Common myeloid progenitor, CD34-positive (primary cell): ENCODE measurements around the gene HOGA1.

Source experiments
- CTCF ChIA-PET: fragments of 350-600 bp; sonication (Branson Sonifier 250); formaldehyde crosslinking; loops from one replicate; lab custom pipeline; 2021; ENCODE audit warnings: antibody characterized with exemption; lab: Charles Lee
- POLR2A ChIA-PET: fragments of 350-600 bp; sonication (Branson Sonifier 250); formaldehyde crosslinking; loops from one replicate; lab custom pipeline; 2021; ENCODE audit warnings: antibody characterized with exemption; lab: Charles Lee
- DNase-seq, 3 donors: peaks; one replicate each; pipeline versions ENCODE4 v3.0.0 to v3.0.0-alpha.2; 2013
- H3K27ac ChIP-seq, 2 experiments: 1 replicate in 1 of 2; 2 replicates in 1 of 2; pipeline ENCODE4 v1.7.0; 2013; ENCODE audit warnings: inconsistent platforms in 2 of 2, low read length in 2 of 2, mild to moderate bottlenecking in 2 of 2, low read depth in 1 of 2, moderate library complexity in 1 of 2; ENCODE audit not compliant: severe bottlenecking in 2 of 2, insufficient read depth in 1 of 2, poor library complexity in 1 of 2
- H3K27me3 ChIP-seq, 5 experiments: replicated peaks in 2 of 5; 1 replicate in 3 of 5; 2 replicates in 2 of 5; pipeline versions ENCODE4 v1.6.1 to v1.7.0; 2013; ENCODE audit warnings: low read length in 4 of 5, mild to moderate bottlenecking in 2 of 5, moderate library complexity in 2 of 5, inconsistent platforms in 1 of 5; ENCODE audit not compliant: insufficient read depth in 5 of 5, control insufficient read depth in 4 of 5
- H3K36me3 ChIP-seq, 4 experiments: 1 replicate in 2 of 4; 2 replicates in 2 of 4; pipeline versions ENCODE4 v1.6.1 to v1.7.0; 2013; ENCODE audit warnings: low read length in 3 of 4, control low read depth in 1 of 4, mild to moderate bottlenecking in 1 of 4; ENCODE audit not compliant: control insufficient read depth in 4 of 4, insufficient read depth in 4 of 4
- H3K4me1 ChIP-seq, 4 experiments: 1 replicate in 3 of 4; 2 replicates in 1 of 4; pipeline versions ENCODE4 v1.6.1 to v1.7.1; 2013; ENCODE audit warnings: low read length in 3 of 4, mild to moderate bottlenecking in 3 of 4, control low read depth in 1 of 4, inconsistent platforms in 1 of 4, moderate library complexity in 1 of 4; ENCODE audit not compliant: control insufficient read depth in 4 of 4, insufficient read depth in 4 of 4; ENCODE audit errors: control extremely low read depth in 1 of 4
- H3K4me3 ChIP-seq, 7 experiments: 1 replicate in 4 of 7; 2 replicates in 3 of 7; pipeline versions ENCODE4 v1.5.1 to v1.7.0; 2013; ENCODE audit warnings: mild to moderate bottlenecking in 7 of 7, low read length in 6 of 7, moderate library complexity in 6 of 7, inconsistent platforms in 2 of 7, low read depth in 2 of 7, control low read depth in 1 of 7; ENCODE audit not compliant: insufficient read depth in 4 of 7, control insufficient read depth in 1 of 7; ENCODE audit errors: extremely low read depth in 1 of 7
- H3K9me3 ChIP-seq, 5 experiments: 1 replicate in 4 of 5; 2 replicates in 1 of 5; pipeline versions ENCODE4 v1.6.1 to v1.7.1; 2013; ENCODE audit warnings: low read length in 4 of 5, mild to moderate bottlenecking in 2 of 5, inconsistent platforms in 1 of 5, low read depth in 1 of 5, moderate library complexity in 1 of 5; ENCODE audit not compliant: control insufficient read depth in 4 of 5, insufficient read depth in 2 of 5; ENCODE audit errors: control extremely low read depth in 1 of 5
- WGBS: methylation state at CpG from one replicate; pipeline ENCODE4 v1.1.5; 2013; ENCODE audit not compliant: insufficient coverage; 5-methylcytosine and 5-hydroxymethylcytosine counted together

HOGA1 gene

DNA sequence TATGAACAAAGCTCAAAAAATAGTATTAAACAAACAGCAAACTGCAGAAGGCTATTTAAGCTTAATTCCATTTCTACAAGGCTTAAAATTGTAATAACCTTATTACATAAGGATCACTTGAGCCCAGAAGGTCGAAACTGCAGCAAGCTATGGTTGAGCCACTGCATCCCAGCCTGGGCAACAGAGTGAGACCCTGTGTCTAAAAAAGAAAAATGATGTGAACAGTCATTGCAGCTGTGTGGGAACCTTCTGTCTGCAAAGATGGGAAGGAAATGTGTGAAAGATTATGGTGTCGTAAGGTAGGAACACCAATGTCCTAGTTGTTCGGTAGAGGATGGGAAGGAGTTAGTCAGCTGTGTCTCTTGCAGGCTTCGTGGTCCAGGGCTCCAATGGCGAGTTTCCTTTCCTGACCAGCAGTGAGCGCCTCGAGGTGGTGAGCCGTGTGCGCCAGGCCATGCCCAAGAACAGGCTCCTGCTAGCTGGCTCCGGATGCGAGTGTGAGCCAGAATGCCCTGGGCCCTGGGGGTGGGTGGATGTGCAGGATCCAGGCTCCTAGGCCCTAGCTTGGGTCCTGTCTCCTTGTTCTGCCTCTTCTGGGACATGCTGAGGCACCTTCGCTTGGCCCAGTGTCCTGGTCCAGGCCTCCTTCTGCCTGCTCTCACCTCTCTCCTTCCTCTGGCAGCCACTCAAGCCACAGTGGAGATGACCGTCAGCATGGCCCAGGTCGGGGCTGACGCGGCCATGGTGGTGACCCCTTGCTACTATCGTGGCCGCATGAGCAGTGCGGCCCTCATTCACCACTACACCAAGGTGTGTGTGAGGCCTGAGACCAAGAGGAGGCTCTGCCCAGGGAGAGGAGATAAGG is 14.4 kb downstream of the HOGA1 start:
- POLR2A ChIA-PET, result interaction anchor here (0.7 kb wide), 1 partner anchor 28 kb away, joined by 3 read pairs; no protein-coding TSS in a partner anchor
- no peak overlapping the region for H3K27ac ChIP-seq
- no peaks in the 10 kb centered on the region for H3K36me3 ChIP-seq
- no peak for DNase-seq
- WGBS, result 98% methylated on average over 9 of the region's 19 CpGs
- peaks cover 0 to 4% (median 0%) of the 10 kb centered on the region in 5 experiments for H3K27me3 ChIP-seq
- CTCF ChIA-PET, result interaction anchor here (1.2 to 2.4 kb wide), 3 partner anchors 12 to 26 kb away, joined by 3 to 8 read pairs (median 8); partner anchors contain the start of gene ANKRD2
- H3K4me1 ChIP-seq, result peaks cover 0 to 2% (median 0%) of the 10 kb centered on the region in 4 experiments
- H3K4me3 ChIP-seq, result no peak overlapping the region
- H3K9me3 ChIP-seq, result no peaks in the 10 kb centered on the region

DNA sequence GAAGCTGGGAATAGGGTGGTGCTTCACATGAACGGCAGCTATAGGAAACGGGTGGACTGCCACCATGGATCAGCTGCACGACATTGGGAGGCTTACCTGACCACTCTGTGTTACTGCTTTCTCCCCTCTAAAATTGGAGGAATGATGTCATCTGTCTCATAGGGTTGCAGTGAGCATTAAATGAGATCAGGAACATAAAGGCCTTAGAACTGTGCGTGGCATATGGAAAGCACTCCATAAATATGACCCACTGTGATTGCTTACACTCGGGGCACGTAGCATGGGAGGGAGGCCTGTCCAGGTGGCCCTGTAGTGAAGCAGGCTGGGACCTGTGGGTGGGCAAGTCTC is 15.1 kb downstream of the HOGA1 start:
- 94% methylated on average over 3 of the region's 6 CpGs for WGBS
- ChIA-PET CTCF (interaction anchor here (1.2 to 1.6 kb wide), 2 partner anchors 13 to 28 kb away, joined by 3 read pairs; no protein-coding TSS in a partner anchor), POLR2A (no interaction called here)

DNA sequence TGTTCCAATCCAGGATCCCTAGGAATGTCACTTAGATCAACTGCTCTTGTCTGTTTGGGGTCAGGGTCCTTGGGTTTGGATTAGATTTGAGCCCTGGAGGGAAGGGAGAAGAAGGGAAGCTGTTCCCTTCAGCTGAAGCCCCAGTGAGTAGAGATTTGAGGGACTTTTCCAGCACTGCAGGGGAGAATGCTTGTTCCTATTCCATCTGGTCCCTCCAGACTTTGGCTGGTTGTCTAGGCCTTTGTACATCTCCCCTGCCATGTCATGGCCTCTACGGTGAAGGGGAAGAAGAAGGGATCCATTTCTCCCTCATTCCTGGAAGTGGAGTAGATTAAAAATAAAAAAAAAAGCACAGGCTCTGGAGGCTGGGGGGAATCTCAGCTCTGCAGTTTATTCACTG is 16.4 kb downstream of the HOGA1 start:
- Histone ChIP-seq H3K4me3 (no peak overlapping the region), H3K9me3 (no peaks in the 10 kb centered on the region), H3K36me3 (no peaks in the 10 kb centered on the region), H3K27ac (no peak overlapping the region), H3K4me1 (peaks cover 0 to 2% (median 0%) of the 10 kb centered on the region in 4 experiments), H3K27me3 (peaks cover 0 to 4% (median 0%) of the 10 kb centered on the region in 5 experiments)
- ChIA-PET CTCF (interaction anchor here (0.9 to 1.6 kb wide), 2 partner anchors 25 to 26 kb away, joined by 3 to 4 read pairs; no protein-coding TSS in a partner anchor), POLR2A (no interaction called here)
- 100% methylated on average over 1 of the region's 1 CpG for WGBS
- no peak for DNase-seq

More for the DNA sequence above, 15.1 kb downstream of the HOGA1 start:
- no peak for DNase-seq
- no peak overlapping the region for H3K27ac ChIP-seq
- peaks cover 0 to 2% (median 0%) of the 10 kb centered on the region in 4 experiments for H3K4me1 ChIP-seq
- no peaks in the 10 kb centered on the region for H3K36me3 ChIP-seq
- peaks cover 0 to 4% (median 0%) of the 10 kb centered on the region in 5 experiments for H3K27me3 ChIP-seq
- H3K4me3 ChIP-seq, result no peak overlapping the region
- no peaks in the 10 kb centered on the region for H3K9me3 ChIP-seq

DNA sequence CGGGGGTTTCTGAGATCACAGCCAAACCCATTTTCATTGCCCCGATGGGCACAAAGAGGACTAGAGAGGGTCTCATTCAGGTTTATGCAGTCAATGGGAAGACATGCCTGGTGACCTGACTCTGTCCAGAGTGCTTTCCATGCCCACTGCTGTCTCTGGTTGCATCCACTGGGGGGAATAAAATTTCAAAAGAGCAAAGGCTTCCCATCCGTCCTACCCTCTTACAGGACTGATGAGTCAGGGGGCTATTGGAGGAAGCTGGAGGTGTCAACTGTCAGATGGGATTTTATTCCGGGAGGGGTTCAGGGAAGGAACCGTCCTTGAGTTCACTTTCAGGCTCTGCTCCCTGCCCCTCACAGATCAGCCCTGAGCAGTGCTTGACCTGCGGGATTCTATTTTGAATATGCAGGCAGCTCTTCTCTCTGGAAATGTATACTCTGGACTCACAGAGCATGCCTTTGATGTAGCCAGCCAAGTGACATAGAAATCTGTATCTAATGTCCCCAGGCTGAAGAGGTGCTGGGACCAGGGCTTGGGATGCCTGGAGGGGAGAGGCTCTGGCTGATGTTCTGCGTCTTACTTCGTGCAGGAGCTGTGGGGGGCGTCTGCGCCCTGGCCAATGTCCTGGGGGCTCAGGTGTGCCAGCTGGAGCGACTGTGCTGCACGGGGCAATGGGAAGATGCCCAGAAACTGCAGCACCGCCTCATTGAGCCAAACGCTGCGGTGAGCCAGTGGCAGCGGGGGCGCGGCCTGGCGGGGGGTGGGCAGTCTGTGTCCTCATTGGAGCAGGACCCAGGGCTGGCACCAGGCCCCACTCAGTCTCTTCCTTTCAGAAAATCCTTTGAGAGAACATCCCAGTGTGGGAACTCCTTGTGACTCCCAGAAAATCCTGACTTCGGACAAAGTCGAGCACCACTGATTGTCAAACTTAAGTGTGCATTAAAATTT is 17.4 kb downstream of the HOGA1 start:
- CTCF ChIA-PET, result interaction anchor here (0.9 kb wide), 1 partner anchor 26 kb away, joined by 4 read pairs; no protein-coding TSS in a partner anchor
- WGBS, result 95% methylated on average over 17 of the region's 21 CpGs
- Histone ChIP-seq H3K4me1 (peaks cover 0 to 2% (median 0%) of the 10 kb centered on the region in 4 experiments), H3K36me3 (no peaks in the 10 kb centered on the region), H3K27ac (no peak overlapping the region), H3K4me3 (no peak overlapping the region), H3K9me3 (no peaks in the 10 kb centered on the region), H3K27me3 (peaks cover 0 to 4% (median 0%) of the 10 kb centered on the region in 5 experiments)
- no peak for DNase-seq
- POLR2A ChIA-PET, result no interaction called here

DNA sequence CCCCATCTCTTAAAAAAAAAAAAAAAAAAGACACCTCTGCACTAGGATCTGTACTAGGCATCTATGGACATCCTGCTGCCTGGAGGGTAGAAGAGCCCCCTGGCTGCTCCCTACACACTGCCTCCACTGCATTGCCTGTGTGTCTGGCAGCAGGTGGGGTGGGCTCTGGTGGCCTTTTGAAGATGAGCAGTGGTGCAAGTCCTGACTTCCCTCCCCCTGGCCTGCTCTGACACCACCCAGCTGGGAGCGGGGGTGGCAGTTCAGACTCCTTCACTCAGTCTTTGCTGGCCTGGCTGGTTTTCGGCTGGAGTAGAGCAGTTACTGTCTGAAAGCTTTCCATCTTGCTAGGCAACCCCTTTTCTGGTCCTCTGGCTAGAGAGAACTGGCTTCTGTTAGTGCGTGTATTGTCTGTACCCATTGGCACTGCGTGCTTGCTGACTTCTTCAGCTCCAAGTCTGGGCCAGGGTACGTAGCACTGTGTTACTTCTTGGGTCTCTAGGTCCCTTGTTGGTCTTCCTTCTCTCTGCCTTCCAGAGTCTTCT is 23.0 kb downstream of the HOGA1 start:
- DNase-seq, result no peak
- no peaks in the 10 kb centered on the region for H3K4me1 ChIP-seq
- H3K27ac ChIP-seq, result no peak overlapping the region
- no peaks in the 10 kb centered on the region for H3K9me3 ChIP-seq
- 94% methylated on average over 3 of the region's 5 CpGs for WGBS
- no peaks in the 10 kb centered on the region for H3K36me3 ChIP-seq
- ChIA-PET CTCF (interaction anchor here (0.8 kb wide), 1 partner anchor 15 kb away, joined by 3 read pairs; no protein-coding TSS in a partner anchor), POLR2A (no interaction called here)
- no peaks in the 10 kb centered on the region for H3K27me3 ChIP-seq
- no peak overlapping the region for H3K4me3 ChIP-seq

DNA sequence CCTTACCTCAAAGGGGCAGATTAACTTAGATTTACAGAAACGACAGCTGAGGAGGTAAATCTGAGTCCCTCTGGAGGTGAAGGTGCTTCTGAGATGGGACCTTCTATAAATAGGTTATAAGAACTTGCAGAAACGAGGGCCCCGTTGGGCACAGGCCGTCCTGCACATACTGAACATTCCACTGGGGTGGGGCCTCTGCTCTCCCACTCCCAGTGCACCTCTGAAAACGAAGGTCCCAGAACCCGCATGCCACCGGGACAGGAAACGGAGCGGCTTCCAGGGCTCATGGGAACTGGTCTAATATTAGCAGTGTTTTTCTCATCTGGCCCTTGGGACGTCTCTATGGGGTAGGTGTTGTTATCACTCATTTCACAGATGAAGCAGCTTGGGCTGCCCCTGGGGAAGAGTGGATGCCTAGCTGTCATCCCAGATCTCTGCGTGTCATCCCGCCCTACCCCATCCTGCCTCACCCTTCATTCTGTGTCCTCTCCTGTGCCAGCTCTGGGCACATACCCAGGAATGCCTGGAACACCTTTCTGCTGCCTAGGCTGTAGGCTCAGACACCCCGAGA is 24.9 kb downstream of the HOGA1 start:
- POLR2A ChIA-PET, result no interaction called here
- WGBS, result 100% methylated on average over 4 of the region's 13 CpGs
- Histone ChIP-seq H3K36me3 (no peaks in the 10 kb centered on the region), H3K9me3 (no peaks in the 10 kb centered on the region), H3K4me3 (no peak overlapping the region), H3K4me1 (no peaks in the 10 kb centered on the region), H3K27ac (no peak overlapping the region), H3K27me3 (no peaks in the 10 kb centered on the region)
- no peak for DNase-seq
- CTCF ChIA-PET, result no interaction called here
